Tongue (tissue), 3 donors: ENCODE measurements around the gene KCNH8. TPM values are rescaled to one million over a fixed set of nuclear protein-coding genes. Genes with fewer than 3 reads are reported as not detected.

Experiments used
- DNase-seq: peaks from one replicate; pipeline ENCODE4 v3.0.0-alpha.2; 2015
- small RNA-seq: library from RNA; depleted of rRNA; stranded (forward); fragments of <200 nt; gene quantifications from one replicate; pipeline ENCODE3, GENCODE V24; 2014; ENCODE audit warnings: low replicate concordance
- total RNA-seq: library from RNA; depleted of rRNA; stranded (reverse); fragments of >200 nt; gene quantifications from one replicate; pipeline ENCODE4 v1.2.3, GENCODE V29; 2014

Gene KCNH8
- total RNA-seq, 1 donor from 2014 or later, result 0.21 TPM

DNA sequence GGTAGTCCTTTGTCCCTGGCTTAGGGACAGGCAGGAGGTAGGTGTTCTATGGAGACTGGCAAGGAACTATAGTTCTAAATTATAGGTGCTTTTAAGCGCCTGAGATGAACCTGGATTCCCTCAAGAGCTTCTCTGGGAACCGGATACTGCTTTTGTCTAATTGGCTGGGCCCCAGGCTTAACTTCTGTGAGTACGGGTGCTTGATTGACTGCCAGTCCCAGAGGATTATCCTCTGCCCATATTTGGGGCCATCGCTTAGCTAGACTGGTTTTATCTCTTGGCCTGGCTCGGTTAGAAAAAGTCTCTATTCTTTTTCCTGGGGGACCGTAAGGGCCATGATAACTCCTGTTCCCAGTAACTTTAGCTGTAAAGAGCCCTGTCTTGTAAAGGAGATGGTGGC, 339.1 kb downstream of the KCNH8 start:
- DNase-seq, result no peak

- DNase-seq, result no peak
These were observed 340.6 kb downstream of the KCNH8 start for GRCh38 chr3:19488939-19489338.

DNA sequence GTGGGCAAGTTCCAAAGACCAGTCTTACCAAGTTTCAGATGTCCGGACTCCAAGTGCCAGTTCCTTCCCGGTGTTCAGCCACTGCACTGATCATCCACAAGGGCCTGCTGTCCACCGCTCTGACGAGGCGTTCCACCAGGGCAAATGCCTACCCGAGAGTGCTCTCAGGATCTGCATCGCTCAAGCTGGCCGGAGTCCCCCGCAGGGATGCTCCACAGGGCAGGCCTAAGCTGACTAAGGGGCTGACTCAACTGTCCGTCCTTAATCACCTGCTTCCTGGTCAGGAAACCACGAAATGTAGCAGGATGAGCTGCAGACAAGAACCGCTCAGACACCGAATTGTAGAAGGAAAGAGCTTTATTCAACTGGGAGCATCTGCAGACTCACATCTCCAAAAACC, 341.6 kb downstream of the KCNH8 start:
- no peak for DNase-seq

DNA sequence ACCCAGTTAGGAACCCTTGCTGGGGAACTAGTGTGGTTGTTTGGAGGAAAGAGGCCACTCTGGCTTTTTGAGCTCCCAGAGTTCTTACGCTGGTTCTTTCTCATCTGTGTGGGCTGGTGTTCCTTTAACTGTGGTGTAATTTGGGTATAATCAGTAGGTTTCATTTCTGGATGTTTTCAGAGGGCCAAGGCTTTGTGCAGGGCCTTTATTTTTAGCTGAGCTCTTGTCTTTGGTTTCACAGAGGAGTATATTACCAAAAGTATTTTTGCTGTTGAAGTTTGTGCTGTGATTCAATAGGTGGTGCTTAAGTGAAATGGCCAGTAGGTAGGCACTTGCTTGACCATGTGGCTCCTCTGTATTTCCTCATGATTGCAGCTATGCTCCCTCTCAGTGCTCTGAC, 357.9 kb downstream of the KCNH8 start:
- DNase-seq, result no peak

GRCh38 chr3:19522305-19522704, 374.0 kb downstream of the KCNH8 start:
- no peak for DNase-seq

GRCh38 chr3:19526071-19526470, 377.8 kb downstream of the KCNH8 start:
- no peak for DNase-seq

DNA sequence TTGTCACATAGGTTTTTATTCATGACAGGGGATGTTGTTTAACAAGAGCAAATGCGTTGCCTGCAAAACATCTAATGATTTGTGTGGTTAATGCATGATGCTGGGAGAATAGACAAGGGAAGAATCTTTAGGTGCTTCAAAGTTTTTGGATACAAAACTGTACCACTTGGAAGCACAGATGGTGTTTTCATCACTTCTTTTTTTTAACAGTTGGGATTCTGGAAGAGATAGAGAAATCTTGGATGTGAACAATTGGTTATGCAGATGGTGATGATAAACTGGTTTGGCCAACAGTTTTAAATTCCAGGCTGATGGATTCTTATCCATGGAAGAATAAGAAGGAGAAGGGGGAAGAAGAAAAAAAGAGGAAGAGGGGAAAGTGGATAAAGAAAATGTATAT, 379.4 kb downstream of the KCNH8 start:
- no peak for DNase-seq

DNA sequence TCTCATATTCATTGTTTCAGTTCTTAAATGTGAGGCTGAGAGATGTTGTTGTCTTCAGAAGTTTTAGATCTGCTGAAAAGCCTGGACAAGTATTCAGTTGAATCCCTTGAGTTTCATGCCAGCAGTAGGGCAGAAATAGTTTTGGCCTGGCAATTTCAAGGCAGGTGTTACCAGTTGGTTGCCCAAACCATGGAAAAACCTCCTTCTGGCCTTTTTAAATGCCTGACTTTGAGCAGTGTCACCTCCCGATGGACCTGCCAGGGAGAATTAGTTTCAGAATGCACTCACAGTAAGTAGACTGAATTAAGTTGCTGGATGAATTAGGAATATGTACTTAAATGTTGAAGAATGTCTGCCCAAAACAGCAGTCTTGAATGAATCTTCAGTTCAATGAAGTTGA, 383.1 kb downstream of the KCNH8 start:
- no peak for DNase-seq

DNA sequence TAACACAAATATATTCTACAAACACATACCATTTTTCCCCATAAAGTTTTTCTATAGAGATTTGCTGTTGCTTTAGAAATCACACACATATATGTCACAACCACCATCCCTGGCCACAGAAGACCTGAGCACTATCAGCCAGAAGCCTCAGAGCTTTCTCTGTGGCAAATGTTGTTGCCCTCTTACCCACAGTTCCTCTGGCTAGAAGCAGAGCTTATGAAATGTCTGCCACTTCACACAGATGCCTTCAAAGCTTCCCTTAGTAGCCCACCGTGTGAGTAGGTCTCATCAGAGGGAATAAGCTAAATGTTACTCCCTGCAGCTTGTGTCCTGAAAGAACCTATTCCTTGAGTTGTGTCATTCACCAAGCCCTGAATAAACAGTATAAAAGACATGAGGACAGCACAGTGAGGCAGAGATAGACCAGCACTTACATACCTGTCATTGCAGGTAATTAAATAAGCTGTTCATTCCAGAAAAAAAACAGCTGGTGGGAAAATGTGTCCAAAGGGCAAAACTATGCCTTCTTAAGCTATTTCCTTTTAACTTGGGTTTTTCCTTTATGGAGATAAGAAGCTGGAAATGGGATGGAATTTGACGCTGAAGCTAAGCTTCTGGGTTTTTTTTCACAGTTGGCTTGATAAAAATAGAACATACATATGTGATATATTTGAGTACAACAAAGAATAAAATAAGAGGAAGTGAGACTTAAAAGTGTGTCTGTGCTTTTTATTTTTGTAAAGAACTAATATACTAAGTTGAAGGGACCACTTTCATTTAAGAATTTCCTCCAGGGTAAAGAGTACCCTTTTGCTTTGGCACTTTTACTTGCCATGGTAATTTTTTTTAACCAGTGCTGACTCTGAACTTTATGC, 391.4 kb downstream of the KCNH8 start:
- no peak for DNase-seq

GRCh38 chr3:19540464-19540863, 392.2 kb downstream of the KCNH8 start:
- no peak for DNase-seq

DNA sequence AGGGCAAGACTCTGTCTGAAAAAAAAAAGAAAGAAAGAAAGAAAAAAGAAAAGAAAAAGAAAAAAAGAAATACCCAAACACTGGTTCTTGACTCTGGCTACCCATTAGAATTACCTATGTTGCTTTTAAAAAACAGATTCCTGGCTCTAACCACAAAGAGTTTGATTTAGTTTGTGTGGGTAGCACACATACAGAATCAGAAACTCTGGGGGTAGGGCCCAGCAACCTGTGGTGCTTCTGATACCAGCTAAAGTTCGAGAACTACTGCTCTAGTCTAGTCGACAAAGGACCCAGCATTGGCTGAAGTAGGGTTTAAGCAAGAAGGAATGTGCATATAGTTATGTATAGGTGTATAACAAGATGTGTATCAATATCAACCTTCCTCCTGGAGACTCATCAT, 393.0 kb downstream of the KCNH8 start:
- no peak for DNase-seq

- DNase-seq, result peak; percentile 24
These were observed 395.0 kb downstream of the KCNH8 start for GRCh38 chr3:19543212-19543841.

- DNase-seq, result no peak
These were observed 399.6 kb downstream of the KCNH8 start for GRCh38 chr3:19547665-19548464.

- no peak for DNase-seq
These were observed 411.6 kb downstream of the KCNH8 start for GRCh38 chr3:19559724-19560442.

- no peak for DNase-seq
These were observed 425.3 kb downstream of the KCNH8 start for GRCh38 chr3:19573644-19574043.

DNA sequence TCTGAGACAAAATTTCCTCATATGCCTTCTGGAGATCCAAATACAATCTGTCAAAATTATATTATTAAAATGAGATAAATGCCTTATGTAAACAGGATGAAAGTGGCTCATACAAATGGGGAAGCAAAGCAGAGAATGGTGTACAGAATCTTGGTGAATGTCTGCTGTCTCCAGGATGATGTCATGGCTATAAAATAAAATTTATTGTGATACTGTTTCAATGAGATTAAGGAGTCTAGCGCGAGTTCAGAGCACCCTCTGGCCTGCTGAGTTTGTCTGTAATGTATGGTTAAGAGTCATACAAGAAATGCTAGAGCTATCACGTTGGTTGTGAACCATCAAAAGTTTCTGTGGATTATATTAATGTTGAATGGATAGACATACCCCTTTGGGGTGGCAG, 426.0 kb downstream of the KCNH8 start:
- no peak for DNase-seq

- no peak for DNase-seq
These were observed 428.0 kb downstream of the KCNH8 start for GRCh38 chr3:19576343-19576742.

Small RNA genes within 50 kb of the gene (small RNA-seq; reads per million reads assigned to genes)
- gene MIR4791, result not detected
